PC-3 (cell line): ENCODE results near the gene DLGAP1. TPM values are rescaled to one million over a fixed set of nuclear protein-coding genes. Genes with fewer than 3 reads are reported as not detected.

Experiments
- ATAC-seq: fragments of 200-7000 bp; cut with Tn5 transposase; 2 replicates; pipeline ENCODE4 v1.9.1; 2020; ENCODE audit warnings: mild to moderate bottlenecking, moderate library complexity
- BruUV-seq: library from RNA; stranded (reverse); fragments of 400-500 nt; replicated peaks from 2 replicates; lab custom pipeline; 2021; lab: Mats Ljungman, UMichigan
- CTCF ChIA-PET: fragments of 300-600 bp; sonication (Branson Sonifier 250); formaldehyde crosslinking; loops from one replicate; lab custom pipeline; 2022; ENCODE audit warnings: antibody characterized with exemption; lab: Charles Lee
- POLR2A ChIA-PET: fragments of 300-600 bp; sonication (Branson Sonifier 250); formaldehyde crosslinking; loops from one replicate; lab custom pipeline; 2022; ENCODE audit warnings: antibody characterized with exemption; ENCODE audit not compliant: unreplicated experiment; lab: Charles Lee
- DNase-seq: peaks from one replicate; pipeline ENCODE4 v3.0.0-alpha.2; 2015
- H2AFZ ChIP-seq: fragments of 300-600 bp; sonication (generic); 2 replicates; pipeline ENCODE4 v1.6.0; 2016; ENCODE audit warnings: antibody characterized with exemption, low read length
- H3F3A ChIP-seq: fragments of 300-600 bp; sonication (generic); one replicate; pipeline ENCODE4 v1.6.0; 2017; ENCODE audit warnings: antibody characterized with exemption, low read length, control low read depth, mild to moderate bottlenecking; ENCODE audit not compliant: unreplicated experiment
- H3K27ac ChIP-seq: fragments of 300-600 bp; sonication (generic); 2 replicates; pipeline ENCODE4 v1.5.1; 2016; ENCODE audit warnings: mild to moderate bottlenecking, low read length
- H3K27me3 ChIP-seq: fragments of 300-600 bp; sonication (generic); 2 replicates; pipeline ENCODE4 v1.6.1; 2016; ENCODE audit warnings: low read length, mixed read lengths
- H3K36me3 ChIP-seq: fragments of 300-600 bp; sonication (generic); 2 replicates; pipeline ENCODE4 v1.6.1; 2016; ENCODE audit warnings: low read depth, mixed run types, low read length, mixed read lengths
- H3K4me1 ChIP-seq: fragments of 300-600 bp; sonication (generic); 2 replicates; pipeline ENCODE4 v1.5.1; 2016; ENCODE audit warnings: low read length; ENCODE audit not compliant: insufficient read depth
- H3K4me2 ChIP-seq: fragments of 300-600 bp; sonication (generic); 2 replicates; pipeline ENCODE4 v1.6.0; 2016; ENCODE audit warnings: low read length
- H3K4me3 ChIP-seq: fragments of 300-600 bp; sonication (generic); 2 replicates; pipeline ENCODE4 v1.5.1; 2016; ENCODE audit warnings: mild to moderate bottlenecking, low read length, mixed read lengths
- H3K79me2 ChIP-seq: fragments of 300-600 bp; sonication (generic); 2 replicates; pipeline ENCODE4 v1.6.1; 2017; ENCODE audit warnings: low read length, mixed read lengths
- H3K9ac ChIP-seq: fragments of 300-600 bp; sonication (generic); 2 replicates; pipeline ENCODE4 v1.6.0; 2016; ENCODE audit warnings: mild to moderate bottlenecking, low read length
- H3K9me2 ChIP-seq: fragments of 300-600 bp; sonication (generic); replicated peaks from 2 replicates; pipeline ENCODE4 v1.6.1; 2016; ENCODE audit warnings: mixed run types, low read length, mixed read lengths
- H3K9me3 ChIP-seq: fragments of 300-600 bp; sonication (generic); 2 replicates; pipeline ENCODE4 v1.6.1; 2016; ENCODE audit warnings: low read length, mixed read lengths
- H4K20me1 ChIP-seq: fragments of 300-600 bp; sonication (generic); 2 replicates; pipeline ENCODE4 v1.6.1; 2016; ENCODE audit warnings: low read length, mixed read lengths
- CTCF ChIP-seq: fragments of 300-600 bp; sonication (generic); conservative IDR thresholded peaks from 2 replicates; pipeline ENCODE4 v1.5.1; 2017; ENCODE audit warnings: antibody characterized with exemption, low read depth, mild to moderate bottlenecking, low read length
- EZH2 ChIP-seq: fragments of 300-600 bp; sonication (generic); IDR thresholded peaks from one replicate; pipeline ENCODE4 v1.6.1; 2017; ENCODE audit warnings: antibody characterized with exemption, mild to moderate bottlenecking, low read length; ENCODE audit not compliant: unreplicated experiment
- EZH2phosphoT487 ChIP-seq: fragments of 300-600 bp; sonication (generic); IDR thresholded peaks from 2 replicates; pipeline ENCODE4 v1.6.1; 2018; ENCODE audit warnings: mild to moderate bottlenecking, antibody characterized with exemption, low read length, borderline replicate concordance
- intact Hi-C: fragments of 100-400 bp; cut with micrococcal nuclease; formaldehyde crosslinking; loops from 2 replicates; pipeline ENCODE4 v1.9.0; 2023
- total RNA-seq: library from RNA; depleted of rRNA; stranded (reverse); fragments of >200 nt; gene quantifications from 2 replicates; pipeline ENCODE4 v1.2.3, GENCODE V29; 2014

DLGAP1 gene
- total RNA-seq, 1 experiment from 2014 or later = not detected

- Histone ChIP-seq H3K27me3 (no peaks in the 10 kb centered on the region), H3K9ac (no peak overlapping the region), H3K9me3 (no peaks in the 10 kb centered on the region), H3K9me2 (no peaks in the 10 kb centered on the region), H4K20me1 (no peaks in the 10 kb centered on the region), H3F3A (no peaks in the 10 kb centered on the region), H3K79me2 (no peaks in the 10 kb centered on the region), H2AFZ (no peak overlapping the region), H3K4me2 (no peak overlapping the region), H3K4me3 (no peak overlapping the region), H3K27ac (no peak overlapping the region), H3K36me3 (no peaks in the 10 kb centered on the region), H3K4me1 (no peaks in the 10 kb centered on the region)
- TF ChIP-seq EZH2 (no peak), CTCF (no peak), EZH2phosphoT487 (no peak)
- ATAC-seq = no peak
- ChIA-PET CTCF (no interaction called here), POLR2A (no interaction called here)
- BruUV-seq = no TSS peak
- DNase-seq = no peak
- intact Hi-C loops = no loop called here
These were observed 377.9 kb downstream of the DLGAP1 start for GRCh38 chr18:4077204-4077603.

- no peak for DNase-seq
- TF ChIP-seq EZH2 (no peak), EZH2phosphoT487 (no peak), CTCF (no peak)
- Histone ChIP-seq H3K9ac (no peak overlapping the region), H3K79me2 (no peaks in the 10 kb centered on the region), H3K9me3 (no peaks in the 10 kb centered on the region), H3K4me3 (no peak overlapping the region), H2AFZ (no peak overlapping the region), H3F3A (no peaks in the 10 kb centered on the region), H3K4me1 (no peaks in the 10 kb centered on the region), H3K27me3 (no peaks in the 10 kb centered on the region), H3K36me3 (no peaks in the 10 kb centered on the region), H4K20me1 (no peaks in the 10 kb centered on the region), H3K4me2 (no peak overlapping the region), H3K27ac (no peak overlapping the region), H3K9me2 (no peaks in the 10 kb centered on the region)
- intact Hi-C loops = no loop called here
- no peak for ATAC-seq
- CTCF ChIA-PET = no interaction called here
- BruUV-seq = no TSS peak
- POLR2A ChIA-PET = no interaction called here
These were observed 380.5 kb downstream of the DLGAP1 start for GRCh38 chr18:4074647-4075046.

- Histone ChIP-seq H3K36me3 (no peaks in the 10 kb centered on the region), H3K4me2 (no peak overlapping the region), H3F3A (no peaks in the 10 kb centered on the region), H3K9me2 (no peaks in the 10 kb centered on the region), H3K9me3 (0 out of 2 replicates have a peak, but pooled peaks cover 5% of the 10 kb centered on the region), H3K9ac (no peak overlapping the region), H4K20me1 (no peaks in the 10 kb centered on the region), H3K4me1 (no peaks in the 10 kb centered on the region), H3K79me2 (no peaks in the 10 kb centered on the region), H3K4me3 (no peak overlapping the region), H2AFZ (no peak overlapping the region), H3K27me3 (no peaks in the 10 kb centered on the region), H3K27ac (no peak overlapping the region)
- ATAC-seq (no peak), DNase-seq (no peak)
- CTCF ChIA-PET = no interaction called here
- POLR2A ChIA-PET = no interaction called here
- no peak for TF ChIP-seq EZH2
- BruUV-seq = no TSS peak
- intact Hi-C loops = no loop called here
These were observed 385.9 kb downstream of the DLGAP1 start for GRCh38 chr18:4069183-4069582.
